Endothelial cell of umbilical vein (primary cell): ENCODE measurements around the gene PRC1. TPM values are rescaled to one million over a fixed set of nuclear protein-coding genes. Genes with fewer than 3 reads are reported as not detected.

Experiments
- BruUV-seq: library from RNA; stranded (reverse); fragments of 400-500 nt; replicated peaks from 2 replicates; lab custom pipeline; 2021; lab: Mats Ljungman, UMichigan
- CTCF ChIA-PET: fragments of 300-600, 350-600 bp; sonication (Branson Sonifier 250); formaldehyde crosslinking; loops from one replicate; lab custom pipeline; 2021; ENCODE audit warnings: antibody characterized with exemption, inconsistent platforms; lab: Charles Lee
- POLR2A ChIA-PET: fragments of 300-600, 350-600 bp; sonication (Branson Sonifier 250); formaldehyde crosslinking; loops from one replicate; lab custom pipeline; 2021; ENCODE audit warnings: antibody characterized with exemption, inconsistent platforms; lab: Charles Lee
- DNase-seq: peaks from one replicate; pipeline ENCODE4 v3.0.0-alpha.2; 2011; ENCODE audit warnings: low read depth, low spot score
- FAIRE-seq: peaks from 2 replicates; lab custom pipeline; 2011; peaks lifted over from hg19 to GRCh38; lab: Jason Lieb, UNC
- H2AFZ ChIP-seq: 2 replicates; pipeline ENCODE4 v1.6.0; 2012; ENCODE audit warnings: low read depth, low read length, control low read depth, inconsistent platforms
- H3K27ac ChIP-seq: 2 replicates; pipeline ENCODE4 v1.5.1; 2011; ENCODE audit warnings: low read depth, mild to moderate bottlenecking, control low read depth, low read length, moderate library complexity; ENCODE audit not compliant: insufficient read depth
- H3K27me3 ChIP-seq, 2 experiments: 2 replicates each; pipeline versions ENCODE4 v1.6.0 to v1.6.1; 2011; ENCODE audit warnings: low read length in 2 of 2, mixed read lengths in 1 of 2; ENCODE audit not compliant: control insufficient read depth in 2 of 2, insufficient read depth in 2 of 2
- H3K36me3 ChIP-seq, 2 experiments: 2 replicates in 1 of 2; 3 replicates in 1 of 2; pipeline ENCODE4 v1.5.1; 2011; ENCODE audit warnings: low read length in 2 of 2, mild to moderate bottlenecking in 1 of 2, moderate library complexity in 1 of 2; ENCODE audit not compliant: control insufficient read depth in 2 of 2, insufficient read depth in 2 of 2; ENCODE audit errors: extremely low read depth in 1 of 2
- H3K4me1 ChIP-seq: 3 replicates; pipeline ENCODE4 v1.5.1; 2011; ENCODE audit warnings: mild to moderate bottlenecking, low read length; ENCODE audit not compliant: control insufficient read depth, insufficient read depth; ENCODE audit errors: extremely low read depth
- H3K4me2 ChIP-seq: 2 replicates; pipeline ENCODE4 v1.6.1; 2011; ENCODE audit warnings: low read length, control low read depth, mixed read lengths; ENCODE audit not compliant: insufficient read depth
- H3K4me3 ChIP-seq, 3 experiments: fragments of 200-600 bp in 1 of 3; sonication (generic), shearing (Covaris generic) in 1 of 3; replicated peaks in 1 of 3; 2 replicates each; pipeline ENCODE4 v1.5.1; 2011 to 2016; ENCODE audit warnings: control low read depth in 3 of 3, low read length in 3 of 3, mild to moderate bottlenecking in 2 of 3, inconsistent platforms in 1 of 3, low read depth in 1 of 3, moderate library complexity in 1 of 3; ENCODE audit not compliant: insufficient read depth in 1 of 3
- H3K79me2 ChIP-seq: 2 replicates; pipeline ENCODE4 v1.6.0; 2012; ENCODE audit warnings: low read length, inconsistent platforms; ENCODE audit not compliant: control insufficient read depth, insufficient read depth
- H3K9ac ChIP-seq: replicated peaks from 2 replicates; pipeline ENCODE3; 2011; ENCODE audit warnings: low read length, control low read depth; ENCODE audit not compliant: insufficient read depth; ENCODE audit errors: extremely low read depth
- H3K9me1 ChIP-seq: replicated peaks from 3 replicates; pipeline ENCODE4 v1.6.0; 2011; ENCODE audit warnings: mild to moderate bottlenecking, low read length; ENCODE audit not compliant: control insufficient read depth, insufficient read depth; ENCODE audit errors: extremely low read depth
- H3K9me3 ChIP-seq: replicated peaks from 2 replicates; pipeline ENCODE4 v1.5.1; 2012; ENCODE audit warnings: low read length, inconsistent platforms; ENCODE audit not compliant: control insufficient read depth, insufficient read depth
- H4K20me1 ChIP-seq: replicated peaks from 2 replicates; pipeline ENCODE3; 2011; ENCODE audit warnings: mild to moderate bottlenecking, low read length; ENCODE audit not compliant: control insufficient read depth, insufficient read depth; ENCODE audit errors: extremely low read depth
- CTCF ChIP-seq, 2 donors: IDR thresholded peaks; 1 replicate in 1 of 2; 2 replicates in 1 of 2; pipeline ENCODE4 v1.5.1; 2011; ENCODE audit warnings: low read length in 2 of 2, mild to moderate bottlenecking in 2 of 2, moderate library complexity in 2 of 2, control low read depth in 1 of 2, inconsistent platforms in 1 of 2, low read depth in 1 of 2; ENCODE audit not compliant: insufficient read depth in 1 of 2; ENCODE audit errors: extremely low read depth in 1 of 2
- FOS ChIP-seq: IDR thresholded peaks from 2 replicates; pipeline ENCODE4 v1.6.1; 2011; ENCODE audit warnings: mild to moderate bottlenecking, low read length, moderate library complexity, borderline replicate concordance; ENCODE audit not compliant: insufficient read depth
- GATA2 ChIP-seq: IDR thresholded peaks from 2 replicates; pipeline ENCODE4 v1.7.0; 2011; ENCODE audit warnings: low read depth, mild to moderate bottlenecking, moderate library complexity, mixed read lengths, low read length; ENCODE audit not compliant: insufficient read length, insufficient read depth
- JUN ChIP-seq: IDR thresholded peaks from 2 replicates; pipeline ENCODE4 v1.6.1; 2011; ENCODE audit warnings: borderline replicate concordance, low read depth; ENCODE audit not compliant: insufficient read length, insufficient read depth
- MAX ChIP-seq: IDR thresholded peaks from 2 replicates; pipeline ENCODE4 v1.6.1; 2011; ENCODE audit not compliant: insufficient read depth, insufficient read length
- POLR2AphosphoS5 ChIP-seq: IDR thresholded peaks from 2 replicates; pipeline ENCODE4 v1.6.1; 2012; ENCODE audit warnings: low read depth, mild to moderate bottlenecking, control low read depth, low read length, moderate library complexity; ENCODE audit not compliant: insufficient read depth
- dilution Hi-C: fragments of 300-500 bp; cut with MboI; formaldehyde crosslinking; loops from one replicate; pipeline ENCODE4 v1.15.0; 2019; ENCODE audit warnings: low sequenced_read_pairs; ENCODE audit not compliant: extremely low pct_ligation_motif_present
- intact Hi-C: fragments of 100-400 bp; cut with micrococcal nuclease; formaldehyde crosslinking; loops from one replicate; pipeline ENCODE4 v1.10.0; 2022
- polyA plus RNA-seq, 4 experiments: library from polyadenylated mRNA; depleted of rRNA in 3 of 4; stranded (reverse) in 3 of 4; unstranded in 1 of 4; fragments of >200 nt; gene quantifications; 2 replicates each; pipeline versions ENCODE4 v1.2.1 to v1.2.3, GENCODE V29; 2011 to 2012; ENCODE audit warnings: missing spikeins in 1 of 4
- total RNA-seq: library from RNA; stranded (reverse); gene quantifications from 2 replicates; pipeline ENCODE4 v1.2.3, GENCODE V29; 2021

PRC1 gene
- total and polyA plus RNA-seq, 2 donors (not counting 3 experiments of a cell fraction or from before 2014, with no cell fraction given), result 171 to 280 TPM

DNA sequence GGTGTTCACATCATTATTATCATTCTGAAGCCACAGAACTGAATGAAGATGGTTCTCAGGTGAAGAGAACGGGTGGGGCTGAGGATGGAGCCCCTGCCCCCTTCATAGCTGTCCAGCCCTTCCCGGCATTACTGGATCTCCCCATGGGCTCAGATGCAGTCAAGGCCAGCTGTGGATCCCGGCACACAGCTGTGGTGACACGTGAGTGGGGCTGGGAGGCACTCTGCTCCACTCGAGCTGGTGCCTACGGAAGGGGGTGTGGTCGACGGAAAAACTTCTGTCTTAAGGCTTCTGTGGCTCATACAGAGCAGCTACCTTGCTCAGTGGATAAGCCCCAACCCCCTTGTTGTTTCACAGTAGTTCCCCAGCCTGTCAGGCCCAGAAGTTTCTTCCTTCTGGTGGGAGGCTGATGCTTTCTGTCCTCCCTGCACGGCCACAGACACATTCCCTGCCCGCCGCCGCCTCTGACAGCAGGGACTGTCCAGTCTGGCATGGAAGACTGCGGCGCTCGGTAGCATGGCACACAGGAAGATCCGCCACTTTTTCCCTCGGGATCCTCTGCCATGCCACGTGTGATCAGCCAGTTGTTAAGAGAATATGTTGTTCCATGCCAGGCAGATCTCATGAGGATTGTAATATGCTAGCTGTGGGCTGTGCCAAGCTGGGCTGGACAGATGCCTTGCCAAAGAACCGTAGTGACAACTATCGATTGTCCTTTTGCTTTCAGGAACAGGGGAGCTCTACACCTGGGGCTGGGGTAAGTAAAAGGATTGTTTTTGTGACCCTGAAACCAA lies 33.8 kb downstream of the PRC1 start:
- no peak for TF ChIP-seq GATA2
- TF ChIP-seq POLR2AphosphoS5, result no peak
- no peak for TF ChIP-seq FOS
- no peak for TF ChIP-seq JUN
- H3K9me3 ChIP-seq, result no peaks in the 10 kb centered on the region
- dilution Hi-C loops (no loop called here), intact Hi-C loops (no loop called here)
- BruUV-seq, result no TSS peak
- peaks cover 9% of the 10 kb centered on the region for H3K4me1 ChIP-seq
- CTCF ChIA-PET, result interaction anchor here (1.1 to 6.9 kb wide), 3 partner anchors 23 to 313 kb away, joined by 3 to 155 read pairs (median 3); partner anchors contain the start of gene HDDC3
- POLR2A ChIA-PET, result no interaction called here
- H3K9ac ChIP-seq, result no peak overlapping the region
- H3K4me2 ChIP-seq, result no peak overlapping the region
- no peaks in the 10 kb centered on the region for H3K27me3 ChIP-seq
- H3K4me3 ChIP-seq, result no peak overlapping the region
- H3K9me1 ChIP-seq, result no peaks in the 10 kb centered on the region
- FAIRE-seq, result no peak
- peaks cover 3% of the 10 kb centered on the region for H3K79me2 ChIP-seq
- H3K36me3 ChIP-seq, result peaks cover 1 to 3% of the 10 kb centered on the region in 2 experiments
- H2AFZ ChIP-seq, result no peak overlapping the region
- H3K27ac ChIP-seq, result no peak overlapping the region
- H4K20me1 ChIP-seq, result no peaks in the 10 kb centered on the region
- DNase-seq, result no peak

DNA sequence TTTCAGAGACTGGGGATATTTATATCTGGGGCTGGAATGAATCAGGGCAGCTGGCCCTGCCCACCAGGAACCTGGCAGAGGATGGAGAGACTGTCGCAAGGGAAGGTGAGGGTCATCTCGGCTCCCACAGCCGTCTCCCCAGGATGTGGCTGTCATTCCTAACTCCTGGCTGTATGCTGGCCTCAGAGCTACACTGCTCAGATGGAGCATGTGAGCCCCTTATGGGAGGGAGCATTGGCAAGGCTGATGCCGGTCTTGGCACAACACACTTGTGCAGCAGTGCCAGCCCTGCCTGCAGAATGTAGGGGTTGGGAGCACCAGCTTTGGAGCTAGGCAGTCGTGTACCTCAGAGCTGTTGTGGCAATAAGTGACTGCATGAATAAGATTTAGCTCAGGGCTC lies 34.4 kb downstream of the PRC1 start:
- Histone ChIP-seq H3K4me1 (peaks cover 13% of the 10 kb centered on the region), H3K4me3 (no peak overlapping the region), H3K9me3 (no peaks in the 10 kb centered on the region), H3K79me2 (peaks cover 3% of the 10 kb centered on the region), H4K20me1 (no peaks in the 10 kb centered on the region), H3K9me1 (no peaks in the 10 kb centered on the region), H3K27ac (no peak overlapping the region), H3K36me3 (peaks cover 1 to 3% of the 10 kb centered on the region in 2 experiments), H2AFZ (no peak overlapping the region), H3K27me3 (no peaks in the 10 kb centered on the region), H3K9ac (no peak overlapping the region), H3K4me2 (no peak overlapping the region)
- TF ChIP-seq GATA2 (no peak), CTCF (IDR thresholded peaks at IDR 0.05; ENCODE audit: extremely low read depth in 1 of 2, insufficient read depth in 1 of 2, low read depth in 1 of 2, low read length in 2 of 2) (no peak), MAX (no peak), FOS (no peak), JUN (no peak)
- ChIA-PET CTCF (interaction anchor here (1.1 to 6.9 kb wide), 4 partner anchors 24 to 313 kb away, joined by 3 to 155 read pairs (median 49); partner anchors contain the start of gene HDDC3), POLR2A (no interaction called here)
- FAIRE-seq, result no peak
- no peak for DNase-seq
- intact Hi-C loops (no loop called here), dilution Hi-C loops (no loop called here)
- no TSS peak for BruUV-seq
